NT2/D1 (cell line): ENCODE data around the gene GSE1.

ENCODE experiments used
- YY1 ChIP-seq: IDR thresholded peaks from 2 replicates; pipeline ENCODE4 v1.6.1; 2011; ENCODE audit not compliant: insufficient read length, insufficient read depth
- ZNF274 ChIP-seq: IDR thresholded peaks from 2 replicates; pipeline ENCODE4 v1.6.1; 2011; ENCODE audit warnings: mild to moderate bottlenecking, low read depth, low read length

DNA sequence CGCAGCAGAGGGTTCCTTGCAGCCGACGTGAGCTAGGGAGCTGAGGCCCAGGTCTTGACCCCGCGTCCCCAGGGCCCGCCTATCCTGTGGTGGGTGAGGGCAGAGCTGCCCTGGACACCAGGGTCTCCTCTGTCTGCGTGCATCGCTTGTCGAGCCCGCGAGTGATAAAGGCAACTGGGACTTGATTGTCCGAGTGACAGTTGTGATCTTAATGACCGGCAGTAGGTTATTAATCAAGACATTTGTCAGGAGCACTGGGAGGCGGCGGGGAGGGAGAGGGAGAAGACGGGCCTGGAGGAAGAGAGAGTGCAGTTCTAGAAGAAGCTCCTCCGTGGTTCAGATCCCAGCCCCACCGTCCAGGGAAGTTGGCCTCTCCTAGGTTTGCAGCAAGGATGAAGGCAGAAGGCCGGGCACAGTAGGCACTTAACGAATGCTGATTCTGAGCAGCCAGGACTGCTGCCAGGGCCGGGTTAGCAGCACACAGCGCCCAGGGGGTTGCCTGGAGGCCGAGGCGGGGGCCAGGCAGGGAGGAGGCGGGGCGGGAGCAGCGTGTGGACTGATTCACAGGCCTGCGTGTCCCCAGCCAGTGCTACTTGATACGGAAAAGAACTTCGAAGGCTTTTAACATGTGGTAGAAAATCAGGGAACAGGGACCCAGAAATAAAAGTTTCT lies 11.3 kb upstream of the GSE1 start:
- TF ChIP-seq ZNF274 (no peak), YY1 (no peak)
